Liver (tissue), 9 donors: ENCODE data around the gene KRT76. TPM values are rescaled to one million over a fixed set of nuclear protein-coding genes. Genes with fewer than 3 reads are reported as not detected.

Experiments
- DNase-seq: peaks from one replicate; pipeline ENCODE4 v3.0.0-alpha.2; 2017; ENCODE audit warnings: low spot score
- H3K27ac ChIP-seq, 2 donors: one replicate each; pipeline ENCODE4 v1.7.0; 2013; ENCODE audit warnings: inconsistent platforms in 2 of 2, low read length in 2 of 2, control low read depth in 1 of 2, low read depth in 1 of 2, mild to moderate bottlenecking in 1 of 2
- H3K27me3 ChIP-seq, 4 donors: one replicate each; pipeline versions ENCODE4 v1.6.1 to v1.7.0; 2013; ENCODE audit warnings: low read length in 3 of 4, inconsistent platforms in 1 of 4, mild to moderate bottlenecking in 1 of 4, moderate library complexity in 1 of 4; ENCODE audit not compliant: control insufficient read depth in 4 of 4, insufficient read depth in 4 of 4
- H3K36me3 ChIP-seq, 4 donors: one replicate each; pipeline versions ENCODE4 v1.6.1 to v1.7.0; 2013; ENCODE audit warnings: low read length in 3 of 4, mild to moderate bottlenecking in 3 of 4, low read depth in 1 of 4, moderate library complexity in 1 of 4; ENCODE audit not compliant: control insufficient read depth in 4 of 4, insufficient read depth in 3 of 4
- H3K4me1 ChIP-seq, 4 donors: one replicate each; pipeline versions ENCODE4 v1.6.1 to v1.7.0; 2013; ENCODE audit warnings: low read length in 3 of 4, mild to moderate bottlenecking in 3 of 4, moderate library complexity in 1 of 4; ENCODE audit not compliant: control insufficient read depth in 4 of 4, insufficient read depth in 4 of 4
- H3K4me3 ChIP-seq, 3 donors: one replicate each; pipeline versions ENCODE4 v1.6.1 to v1.7.0; 2013; ENCODE audit warnings: low read length in 3 of 3, control low read depth in 1 of 3, low read depth in 1 of 3, mild to moderate bottlenecking in 1 of 3
- H3K9ac ChIP-seq, 2 donors: one replicate each; pipeline ENCODE4 v1.7.0; 2013; ENCODE audit warnings: low read length in 2 of 2, mild to moderate bottlenecking in 2 of 2, moderate library complexity in 2 of 2, control low read depth in 1 of 2, low read depth in 1 of 2
- H3K9me3 ChIP-seq, 4 donors: one replicate each; pipeline versions ENCODE4 v1.6.1 to v1.7.0; 2013; ENCODE audit warnings: low read length in 3 of 4; ENCODE audit not compliant: control insufficient read depth in 4 of 4
- ATF3 ChIP-seq: IDR thresholded peaks from 2 replicates; pipeline ENCODE4 v1.6.1; 2016; ENCODE audit warnings: antibody characterized with exemption
- CTCF ChIP-seq: fragments of 150-350 bp; IDR thresholded peaks from 2 replicates; pipeline ENCODE4 v1.5.1; 2017; ENCODE audit warnings: improper control_type of control experiment, low read depth, low read length; ENCODE audit not compliant: missing input control
- EGR1 ChIP-seq, 2 donors: IDR thresholded peaks; 2 replicates each; pipeline ENCODE4 v1.6.1; 2016 to 2018; ENCODE audit warnings: antibody characterized with exemption in 2 of 2, low read depth in 2 of 2
- FOXA1 ChIP-seq: IDR thresholded peaks from 2 replicates; pipeline ENCODE4 v1.6.1; 2016; ENCODE audit warnings: antibody characterized with exemption
- FOXA2 ChIP-seq: IDR thresholded peaks from 2 replicates; pipeline ENCODE4 v1.6.1; 2016; ENCODE audit warnings: antibody characterized with exemption
- GABPA ChIP-seq, 2 donors: IDR thresholded peaks in 1 of 2; conservative IDR thresholded peaks in 1 of 2; 2 replicates each; pipeline ENCODE4 v1.6.1; 2016; ENCODE audit warnings: antibody characterized with exemption in 2 of 2, mild to moderate bottlenecking in 1 of 2, moderate library complexity in 1 of 2
- HNF4A ChIP-seq, 2 donors: conservative IDR thresholded peaks; 2 replicates each; pipeline ENCODE4 v1.6.1; 2016; ENCODE audit warnings: antibody characterized with exemption in 2 of 2, mild to moderate bottlenecking in 2 of 2
- HNF4G ChIP-seq: IDR thresholded peaks from 2 replicates; pipeline ENCODE4 v1.6.1; 2016; ENCODE audit warnings: antibody characterized with exemption
- JUND ChIP-seq, 2 donors: IDR thresholded peaks; 2 replicates each; pipeline ENCODE4 v1.6.1; 2016; ENCODE audit warnings: antibody characterized with exemption in 2 of 2
- MAX ChIP-seq: IDR thresholded peaks from 2 replicates; pipeline ENCODE4 v1.6.1; 2016; ENCODE audit warnings: antibody characterized with exemption
- NR2F2 ChIP-seq: IDR thresholded peaks from 2 replicates; pipeline ENCODE4 v1.6.1; 2016; ENCODE audit warnings: antibody characterized with exemption
- RAD21 ChIP-seq, 2 donors: IDR thresholded peaks; 2 replicates each; pipeline ENCODE4 v1.6.1; 2016; ENCODE audit warnings: antibody characterized with exemption in 2 of 2, mild to moderate bottlenecking in 2 of 2
- REST ChIP-seq: IDR thresholded peaks from 2 replicates; pipeline ENCODE4 v1.6.1; 2016; ENCODE audit warnings: antibody characterized with exemption, mild to moderate bottlenecking
- RXRA ChIP-seq, 2 donors: IDR thresholded peaks; 2 replicates each; pipeline ENCODE4 v1.6.1; 2017 to 2018; ENCODE audit warnings: antibody characterized with exemption in 2 of 2, mild to moderate bottlenecking in 1 of 2
- SP1 ChIP-seq: IDR thresholded peaks from 2 replicates; pipeline ENCODE4 v1.6.1; 2018; ENCODE audit warnings: antibody characterized with exemption, mild to moderate bottlenecking
- TAF1 ChIP-seq: conservative IDR thresholded peaks from 2 replicates; pipeline ENCODE4 v1.6.1; 2016; ENCODE audit warnings: antibody characterized with exemption, mild to moderate bottlenecking
- YY1 ChIP-seq: IDR thresholded peaks from 2 replicates; pipeline ENCODE4 v1.6.1; 2016; ENCODE audit warnings: antibody characterized with exemption, mild to moderate bottlenecking
- ZBTB33 ChIP-seq: IDR thresholded peaks from 2 replicates; pipeline ENCODE4 v1.6.1; 2016; ENCODE audit warnings: antibody characterized with exemption
- WGBS: extraction: QIAGEN DNeasy Blood & Tissue Kit; methylation state at CpG from one replicate; pipeline ENCODE4 v1.1.7; 2013; 5-methylcytosine and 5-hydroxymethylcytosine counted together
- polyA plus RNA-seq, 2 donors: library from polyadenylated mRNA; stranded (reverse) in 1 of 2; unstranded in 1 of 2; fragments of 200-250 nt in 1 of 2; fragments of >200 nt in 1 of 2; fragmentation: Nextera tagmentation in 1 of 2; extraction: Ambion mirVana in 1 of 2; gene quantifications; one replicate each; pipeline versions ENCODE4 v1.2.1 to v1.2.3, GENCODE V29; 2013 to 2015
- total RNA-seq, 2 donors: library from RNA; depleted of rRNA; stranded (reverse); fragments of >200 nt; gene quantifications; one replicate each; pipeline ENCODE4 v1.2.3, GENCODE V29; 2014
- donor health status: healthy.
- donor health status: healthy.
- donor health status: healthy.
- donor health status: healthy.
- donor health status: healthy.

The KRT76 gene
- total and polyA plus RNA-seq, 4 donors: not detected

- Histone ChIP-seq H3K4me3 (no peak overlapping the region), H3K27ac (no peak overlapping the region), H3K27me3 (no peaks in the 10 kb centered on the region), H3K9me3 (no peaks in the 10 kb centered on the region), H3K36me3 (no peaks in the 10 kb centered on the region), H3K9ac (no peak overlapping the region), H3K4me1 (no peaks in the 10 kb centered on the region)
- TF ChIP-seq REST (no peak), HNF4A (conservative IDR thresholded peaks at IDR 0.05) (no peak), TAF1 (no peak), RAD21 (IDR thresholded peaks at IDR 0.05) (no peak), RXRA (IDR thresholded peaks at IDR 0.05) (no peak), HNF4G (no peak), FOXA2 (no peak), MAX (no peak), ATF3 (no peak), YY1 (no peak), ZBTB33 (no peak), FOXA1 (no peak), EGR1 (IDR thresholded peaks at IDR 0.05; ENCODE audit: low read depth in 2 of 2) (no peak), GABPA (IDR thresholded peaks at IDR 0.05 in 1 of 2, conservative IDR thresholded peaks at IDR 0.05 in 1 of 2) (no peak), NR2F2 (no peak), CTCF (no peak), JUND (IDR thresholded peaks at IDR 0.05) (no peak), SP1 (no peak)
- DNase-seq: no peak
- 73% methylated on average over 5 of the region's 5 CpGs for WGBS
These were observed 31.6 kb downstream of the KRT76 start for GRCh38 chr12:52745554-52745953.
